Testis (tissue), 2 donors: ENCODE measurements around the gene DIP2B.

Experiments used
- CTCF ChIP-seq, 3 experiments: fragments of 450-650 bp in 2 of 3; fragments of 200-600 bp in 1 of 3; sonication (generic) in 1 of 3; IDR thresholded peaks; one replicate each; pipeline ENCODE4 v1.5.1; 2016 to 2019; ENCODE audit warnings: antibody characterized with exemption in 3 of 3, mild to moderate bottlenecking in 2 of 3, moderate library complexity in 1 of 3
- POLR2A ChIP-seq: fragments of 450-650 bp; IDR thresholded peaks from one replicate; pipeline ENCODE4 v1.6.1; 2017; ENCODE audit warnings: antibody characterized with exemption, mild to moderate bottlenecking, moderate library complexity

GRCh38 chr12:50740307-50740706 is 235.5 kb downstream of the DIP2B start:
- no peak for TF ChIP-seq CTCF (IDR thresholded peaks at IDR 0.05)
- TF ChIP-seq POLR2A = no peak
